HUES6 (cell line): ENCODE results near the gene ANKMY1.
"Not testable (repeated sequence)": the region's sequence is repeated elsewhere in the genome, so short reads cannot be mapped to it uniquely, and the experiment has no call there.

ENCODE experiments used
- H3K27ac ChIP-seq: 2 replicates; pipeline ENCODE4 v1.7.0; 2013; ENCODE audit warnings: low read depth, mild to moderate bottlenecking, low read length, inconsistent platforms
- H3K27me3 ChIP-seq: 2 replicates; pipeline ENCODE4 v1.6.1; 2013; ENCODE audit warnings: low read length; ENCODE audit not compliant: control insufficient read depth, insufficient read depth
- H3K36me3 ChIP-seq: 2 replicates; pipeline ENCODE4 v1.6.1; 2013; ENCODE audit warnings: low read length; ENCODE audit not compliant: control insufficient read depth, insufficient read depth
- H3K4me1 ChIP-seq: 2 replicates; pipeline ENCODE4 v1.6.1; 2013; ENCODE audit warnings: low read length; ENCODE audit not compliant: control insufficient read depth, insufficient read depth
- H3K4me3 ChIP-seq: 2 replicates; pipeline ENCODE4 v1.5.1; 2013; ENCODE audit warnings: low read depth, low read length
- H3K9ac ChIP-seq: one replicate; pipeline ENCODE4 v1.6.1; 2013; ENCODE audit warnings: mild to moderate bottlenecking, low read length
- H3K9me3 ChIP-seq: 2 replicates; pipeline ENCODE4 v1.6.1; 2013; ENCODE audit warnings: low read depth, low read length; ENCODE audit not compliant: control insufficient read depth, insufficient read depth

ANKMY1 gene

GRCh38 chr2:240557101-240557751, 562 bp downstream of the ANKMY1 start:
- peak overlapping the region; percentile 18 for H3K9ac ChIP-seq
- peaks cover 26% of the 10 kb centered on the region for H3K27me3 ChIP-seq
- H3K4me1 ChIP-seq = peaks cover 20% of the 10 kb centered on the region
- peak overlapping the region; percentile 50 for H3K4me3 ChIP-seq
- 0 out of 2 replicates have a peak, but pooled peaks cover 8% of the 10 kb centered on the region for H3K36me3 ChIP-seq
- H3K27ac ChIP-seq = no peak overlapping the region
- no peaks in the 10 kb centered on the region for H3K9me3 ChIP-seq

GRCh38 chr2:240556553-240557100, 1.2 kb downstream of the ANKMY1 start:
- Histone ChIP-seq H3K36me3 (0 out of 2 replicates have a peak, but pooled peaks cover 8% of the 10 kb centered on the region), H3K9me3 (no peaks in the 10 kb centered on the region), H3K27me3 (peaks cover 26% of the 10 kb centered on the region), H3K4me3 (peak overlapping the region; percentile 50), H3K9ac (no peak overlapping the region), H3K27ac (no peak overlapping the region), H3K4me1 (peaks cover 18% of the 10 kb centered on the region)

- H3K9ac ChIP-seq = no peak overlapping the region
- H3K4me1 ChIP-seq = peaks cover 13% of the 10 kb centered on the region
- peaks cover 3% of the 10 kb centered on the region; the same call in 1 of the 2 replicates for H3K9me3 ChIP-seq
- H3K27me3 ChIP-seq = peaks cover 26% of the 10 kb centered on the region
- no peak overlapping the region for H3K27ac ChIP-seq
- peaks cover 8% of the 10 kb centered on the region for H3K36me3 ChIP-seq
- H3K4me3 ChIP-seq = no peak overlapping the region
Measured at GRCh38 chr2:240555541-240556250, 2.1 kb downstream of the ANKMY1 start.

- Histone ChIP-seq H3K9me3 (peaks cover 4% of the 10 kb centered on the region; the same call in 1 of the 2 replicates), H3K4me1 (peaks cover 12% of the 10 kb centered on the region), H3K27ac (no peak overlapping the region), H3K27me3 (peaks cover 26% of the 10 kb centered on the region), H3K4me3 (no peak overlapping the region), H3K9ac (no peak overlapping the region), H3K36me3 (peaks cover 8% of the 10 kb centered on the region)
Measured at GRCh38 chr2:240554767-240555493, 2.9 kb downstream of the ANKMY1 start.

- Histone ChIP-seq H3K4me1 (peaks cover 6% of the 10 kb centered on the region), H3K27me3 (peaks cover 17% of the 10 kb centered on the region), H3K36me3 (peaks cover 8% of the 10 kb centered on the region), H3K4me3 (no peak overlapping the region), H3K27ac (no peak overlapping the region), H3K9me3 (peaks cover 4% of the 10 kb centered on the region; the same call in 1 of the 2 replicates), H3K9ac (no peak overlapping the region)
Measured at GRCh38 chr2:240553956-240554480, 3.8 kb downstream of the ANKMY1 start.

- Histone ChIP-seq H3K36me3 (peaks cover 8% of the 10 kb centered on the region), H3K4me1 (no peaks in the 10 kb centered on the region), H3K9ac (no peak overlapping the region), H3K27me3 (no peaks in the 10 kb centered on the region), H3K9me3 (peaks cover 4% of the 10 kb centered on the region; the same call in 1 of the 2 replicates), H3K4me3 (no peak overlapping the region), H3K27ac (no peak overlapping the region)
Measured at GRCh38 chr2:240551811-240552210, 6.0 kb downstream of the ANKMY1 start.

- H3K27ac ChIP-seq = no peak overlapping the region
- H3K4me1 ChIP-seq = no peaks in the 10 kb centered on the region
- H3K27me3 ChIP-seq = no peaks in the 10 kb centered on the region
- H3K4me3 ChIP-seq = no peak overlapping the region
- no peak overlapping the region for H3K9ac ChIP-seq
- H3K36me3 ChIP-seq = peaks cover 8% of the 10 kb centered on the region
- peaks cover 4% of the 10 kb centered on the region; the same call in 1 of the 2 replicates for H3K9me3 ChIP-seq
Measured at GRCh38 chr2:240551288-240551687, 6.5 kb downstream of the ANKMY1 start.

- peaks cover 7% of the 10 kb centered on the region; the same call in 1 of the 2 replicates for H3K36me3 ChIP-seq
- no peak overlapping the region for H3K9ac ChIP-seq
- peaks cover 21% of the 10 kb centered on the region; the same call in 1 of the 2 replicates for H3K9me3 ChIP-seq
- no peaks in the 10 kb centered on the region for H3K27me3 ChIP-seq
- H3K4me3 ChIP-seq = no peak overlapping the region
- no peak overlapping the region for H3K27ac ChIP-seq
- H3K4me1 ChIP-seq = no peaks in the 10 kb centered on the region
Measured at GRCh38 chr2:240539906-240540305, 17.9 kb downstream of the ANKMY1 start.

- H3K9me3 ChIP-seq = peaks cover 17% of the 10 kb centered on the region; the same call in 1 of the 2 replicates
- H3K4me1 ChIP-seq, H3K36me3 ChIP-seq, H3K4me3 ChIP-seq, H3K9ac ChIP-seq, H3K27me3 ChIP-seq, H3K27ac ChIP-seq: not testable (repeated sequence)
Measured at GRCh38 chr2:240539101-240539500, 18.7 kb downstream of the ANKMY1 start.

GRCh38 chr2:240538031-240538780, 19.6 kb downstream of the ANKMY1 start:
- Histone ChIP-seq H3K4me3 (no peak overlapping the region), H3K36me3 (peaks cover 7% of the 10 kb centered on the region; the same call in 1 of the 2 replicates), H3K27me3 (no peaks in the 10 kb centered on the region), H3K9me3 (peaks cover 18% of the 10 kb centered on the region), H3K4me1 (no peaks in the 10 kb centered on the region), H3K9ac (no peak overlapping the region), H3K27ac (no peak overlapping the region)
